Medulla oblongata (tissue), 1 donor: ENCODE measurements around the gene SEC31B.

ENCODE experiments used
- DNase-seq: peaks from one replicate; pipeline ENCODE4 v3.0.0-alpha.2; 2015; ENCODE audit errors: extremely low spot score

The SEC31B gene, protein sequence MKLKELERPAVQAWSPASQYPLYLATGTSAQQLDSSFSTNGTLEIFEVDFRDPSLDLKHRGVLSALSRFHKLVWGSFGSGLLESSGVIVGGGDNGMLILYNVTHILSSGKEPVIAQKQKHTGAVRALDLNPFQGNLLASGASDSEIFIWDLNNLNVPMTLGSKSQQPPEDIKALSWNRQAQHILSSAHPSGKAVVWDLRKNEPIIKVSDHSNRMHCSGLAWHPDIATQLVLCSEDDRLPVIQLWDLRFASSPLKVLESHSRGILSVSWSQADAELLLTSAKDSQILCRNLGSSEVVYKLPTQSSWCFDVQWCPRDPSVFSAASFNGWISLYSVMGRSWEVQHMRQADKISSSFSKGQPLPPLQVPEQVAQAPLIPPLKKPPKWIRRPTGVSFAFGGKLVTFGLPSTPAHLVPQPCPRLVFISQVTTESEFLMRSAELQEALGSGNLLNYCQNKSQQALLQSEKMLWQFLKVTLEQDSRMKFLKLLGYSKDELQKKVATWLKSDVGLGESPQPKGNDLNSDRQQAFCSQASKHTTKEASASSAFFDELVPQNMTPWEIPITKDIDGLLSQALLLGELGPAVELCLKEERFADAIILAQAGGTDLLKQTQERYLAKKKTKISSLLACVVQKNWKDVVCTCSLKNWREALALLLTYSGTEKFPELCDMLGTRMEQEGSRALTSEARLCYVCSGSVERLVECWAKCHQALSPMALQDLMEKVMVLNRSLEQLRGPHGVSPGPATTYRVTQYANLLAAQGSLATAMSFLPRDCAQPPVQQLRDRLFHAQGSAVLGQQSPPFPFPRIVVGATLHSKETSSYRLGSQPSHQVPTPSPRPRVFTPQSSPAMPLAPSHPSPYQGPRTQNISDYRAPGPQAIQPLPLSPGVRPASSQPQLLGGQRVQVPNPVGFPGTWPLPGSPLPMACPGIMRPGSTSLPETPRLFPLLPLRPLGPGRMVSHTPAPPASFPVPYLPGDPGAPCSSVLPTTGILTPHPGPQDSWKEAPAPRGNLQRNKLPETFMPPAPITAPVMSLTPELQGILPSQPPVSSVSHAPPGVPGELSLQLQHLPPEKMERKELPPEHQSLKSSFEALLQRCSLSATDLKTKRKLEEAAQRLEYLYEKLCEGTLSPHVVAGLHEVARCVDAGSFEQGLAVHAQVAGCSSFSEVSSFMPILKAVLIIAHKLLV

DNA sequence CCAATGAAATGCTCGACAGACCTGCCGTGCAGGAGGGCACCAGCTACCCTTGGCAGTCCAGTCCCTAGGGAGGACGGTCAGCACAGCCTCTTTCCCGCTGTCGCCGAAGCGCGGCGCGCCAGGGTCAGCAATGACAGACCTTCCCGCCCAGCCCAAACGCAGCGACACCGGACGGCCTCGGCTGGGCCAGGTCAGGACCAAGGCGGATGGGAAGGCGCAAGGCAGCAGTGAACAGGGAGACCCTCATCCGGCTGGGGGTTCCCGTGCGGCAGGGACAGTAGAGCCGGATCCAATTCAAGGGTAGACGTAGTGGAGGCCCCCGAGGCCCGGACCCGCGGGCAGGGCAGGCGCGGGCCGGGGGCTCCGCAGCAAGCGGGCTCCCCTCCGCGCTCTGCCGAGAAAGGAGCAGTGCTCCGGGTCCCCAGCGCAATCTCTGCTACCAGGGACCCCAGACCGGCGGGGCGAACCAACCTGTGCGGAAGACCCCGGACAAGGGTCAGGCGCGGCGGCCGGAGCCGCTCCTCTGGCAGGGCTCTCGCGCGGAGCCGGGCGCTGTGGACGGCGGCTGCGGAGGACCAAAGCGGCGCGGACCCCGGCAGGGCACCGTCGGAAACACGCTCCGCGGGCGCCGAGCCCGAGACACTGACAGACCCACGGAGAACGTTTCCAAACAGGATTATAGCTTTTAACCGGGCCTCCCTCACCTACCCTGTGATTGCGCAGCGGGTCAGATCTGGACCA is at the start of gene SEC31B:
SEC31B (minus strand) TSS at position 551 of the 741 bp plus-strand sequence. CDS start 2,909 bp downstream, outside the sequence.
- peak; percentile 49 for DNase-seq

DNA sequence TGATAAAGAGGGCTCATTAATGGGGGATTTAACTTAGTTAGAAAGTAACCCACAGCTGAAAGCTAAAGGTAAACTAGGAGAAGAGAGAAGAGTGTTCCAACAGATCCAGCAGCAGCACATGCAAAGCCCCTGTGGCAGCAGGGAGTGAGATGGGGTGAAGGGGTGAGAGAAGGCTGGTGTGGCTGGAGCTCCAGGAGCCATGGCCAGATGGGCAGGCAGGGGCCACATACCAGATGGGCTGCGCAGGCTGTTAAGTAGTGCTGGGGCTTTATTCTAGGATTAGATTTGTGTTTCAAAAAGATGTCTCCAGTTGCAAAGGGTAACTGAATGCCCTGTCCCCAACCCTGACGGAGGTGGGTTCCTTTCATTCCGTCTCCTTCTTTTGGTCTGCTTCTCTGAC is 49.3 kb upstream of the SEC31B start:
- no peak for DNase-seq

DNA sequence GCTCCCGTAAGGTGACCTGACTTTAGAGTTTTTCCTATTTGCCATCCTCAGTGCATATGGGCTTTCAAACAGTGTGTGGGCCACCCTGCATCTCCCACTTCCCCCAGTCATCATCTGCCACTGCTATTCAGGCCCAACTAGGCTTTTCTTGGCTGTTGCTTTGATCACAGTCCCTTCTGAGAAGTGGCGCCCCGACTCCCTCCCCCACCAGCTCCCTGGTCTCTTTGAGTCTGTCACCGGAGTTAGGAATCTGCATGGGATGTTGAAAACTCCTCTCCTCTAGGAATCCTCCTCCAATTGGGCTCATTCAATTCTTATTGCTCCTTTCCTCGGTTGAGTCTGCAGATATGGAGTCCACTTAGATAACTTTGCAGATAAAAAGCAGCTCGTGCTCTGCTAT is 48.2 kb upstream of the SEC31B start:
- no peak for DNase-seq

DNA sequence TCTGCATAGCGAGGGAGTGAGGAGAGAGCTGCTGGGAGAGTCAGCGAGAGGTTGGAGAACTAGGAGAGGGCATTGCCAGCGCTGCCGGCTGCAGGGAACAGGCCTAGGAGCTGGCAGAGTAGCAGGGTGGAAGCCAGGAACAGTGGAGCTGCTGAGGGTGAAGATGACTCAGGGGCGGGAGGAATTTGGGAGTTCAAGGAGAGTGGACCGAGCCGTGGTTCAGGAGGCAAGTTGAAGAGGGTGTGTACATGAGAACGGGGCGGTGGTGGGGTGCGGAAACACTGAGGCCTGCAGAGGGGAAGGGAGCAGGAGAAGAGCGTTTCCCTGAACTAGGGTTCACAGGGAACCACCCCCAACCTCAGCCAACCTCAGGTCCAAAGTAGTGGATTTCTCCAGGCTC is 47.6 kb upstream of the SEC31B start:
- DNase-seq, result no peak

DNA sequence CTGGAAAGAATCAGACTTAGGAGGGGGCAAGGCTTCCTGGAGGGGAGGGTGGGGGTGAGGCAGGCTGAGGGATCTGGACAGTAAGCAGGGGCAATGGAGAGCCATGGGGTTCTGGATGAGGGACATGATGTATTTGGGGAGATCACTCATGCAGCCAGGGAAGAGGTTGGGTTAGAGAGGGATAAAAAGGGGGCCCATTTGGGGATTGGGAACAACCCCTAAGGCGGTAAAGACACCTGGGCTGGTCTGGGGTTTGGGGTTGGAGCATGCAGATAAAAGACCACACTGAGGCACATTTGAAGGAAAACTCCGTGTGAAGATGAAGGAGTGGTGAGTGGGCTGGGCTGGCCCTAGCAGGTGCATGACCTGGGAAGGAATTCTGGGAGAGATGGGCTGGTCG is 46.9 kb upstream of the SEC31B start:
- no peak for DNase-seq

DNA sequence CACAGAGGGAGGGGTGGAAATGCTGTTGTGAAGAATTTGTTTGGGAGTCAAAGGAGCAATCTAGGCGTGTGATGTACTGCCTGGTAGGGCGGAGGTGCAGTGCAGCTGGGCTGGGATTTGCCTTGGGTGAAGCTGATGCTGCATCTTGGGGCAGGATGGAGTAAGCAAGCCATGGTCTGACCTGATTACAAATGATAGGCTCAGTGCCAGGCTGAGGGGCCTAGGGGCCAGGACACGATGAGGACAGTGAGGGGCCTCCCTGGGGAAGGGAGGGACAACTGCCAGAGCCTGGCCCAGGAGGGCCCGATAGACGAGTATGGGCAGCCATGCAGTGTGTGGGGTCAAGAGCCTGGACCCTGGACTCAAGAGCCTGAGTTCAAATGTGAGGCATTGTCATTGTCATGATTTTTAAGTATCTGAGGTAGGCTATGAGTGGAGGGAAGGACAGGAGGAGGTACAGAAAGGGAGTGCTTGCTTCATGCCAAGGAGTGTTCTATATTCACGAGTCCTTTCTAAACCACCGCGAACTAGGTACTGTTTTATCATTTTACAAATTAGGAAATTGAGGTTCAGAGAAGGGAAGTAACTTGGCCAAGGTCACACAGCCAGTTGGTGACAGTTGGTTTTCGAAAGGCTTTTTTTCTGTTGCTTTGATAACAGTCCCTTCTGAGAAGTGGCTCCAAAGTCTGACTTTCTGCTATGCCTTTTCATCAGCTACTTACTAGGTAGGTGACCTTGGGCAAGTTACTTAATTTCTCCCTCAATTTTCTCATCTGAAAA is 45.7 kb upstream of the SEC31B start:
- DNase-seq, result no peak

DNA sequence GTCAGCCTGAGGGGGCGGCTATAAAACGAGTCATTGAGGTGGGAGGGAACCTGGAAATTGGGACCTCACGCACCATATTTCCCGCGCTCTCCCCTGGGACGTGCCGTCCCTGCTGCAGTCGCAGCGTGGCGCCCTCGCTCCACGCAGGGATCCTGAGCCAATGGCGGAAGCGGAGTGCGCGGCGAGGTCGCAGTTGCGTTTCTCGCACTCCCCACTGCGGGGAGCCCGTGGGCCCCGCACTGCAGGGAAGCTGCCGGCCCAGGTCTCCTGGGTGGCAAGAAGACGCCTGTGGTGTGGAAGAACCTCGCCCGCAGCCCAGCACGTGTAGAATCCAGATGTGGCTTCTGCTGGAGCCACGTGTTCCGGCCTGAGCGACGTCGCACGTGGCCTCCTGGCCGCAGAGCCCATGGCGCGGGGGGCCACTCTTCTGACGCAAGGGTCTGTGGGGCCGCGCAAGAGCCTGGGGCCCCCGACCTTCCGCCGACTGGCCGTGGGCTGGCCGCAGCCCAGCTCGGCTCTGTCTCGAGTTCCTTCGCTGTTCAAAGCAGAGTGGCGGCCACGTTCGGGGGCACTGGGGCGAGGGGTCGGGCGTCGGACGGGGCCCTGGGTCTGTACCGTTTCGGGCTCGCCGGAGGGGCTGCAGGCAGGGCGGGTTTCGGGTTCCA is 42.5 kb upstream of the SEC31B start:
- peak; percentile 75 for DNase-seq

DNA sequence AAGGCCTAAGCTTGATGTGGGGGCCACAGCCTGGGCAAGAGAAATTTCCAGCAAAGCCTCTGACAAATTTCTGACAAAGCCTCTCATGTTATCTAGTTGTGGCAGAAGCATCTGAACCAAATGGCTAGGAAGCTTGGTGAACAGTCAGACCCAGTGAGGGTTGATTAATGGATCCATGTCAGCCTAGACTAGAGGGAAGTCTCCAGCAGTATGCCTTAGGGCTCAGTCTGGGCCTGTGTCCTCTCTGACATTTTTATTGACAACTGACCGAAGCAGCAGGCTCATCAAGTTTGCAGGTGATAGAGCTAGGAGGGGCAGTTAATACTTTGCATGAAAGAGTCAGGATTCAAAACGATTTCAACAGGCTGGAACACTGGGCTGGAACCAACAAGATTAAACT is 41.3 kb upstream of the SEC31B start:
- DNase-seq, result no peak

DNA sequence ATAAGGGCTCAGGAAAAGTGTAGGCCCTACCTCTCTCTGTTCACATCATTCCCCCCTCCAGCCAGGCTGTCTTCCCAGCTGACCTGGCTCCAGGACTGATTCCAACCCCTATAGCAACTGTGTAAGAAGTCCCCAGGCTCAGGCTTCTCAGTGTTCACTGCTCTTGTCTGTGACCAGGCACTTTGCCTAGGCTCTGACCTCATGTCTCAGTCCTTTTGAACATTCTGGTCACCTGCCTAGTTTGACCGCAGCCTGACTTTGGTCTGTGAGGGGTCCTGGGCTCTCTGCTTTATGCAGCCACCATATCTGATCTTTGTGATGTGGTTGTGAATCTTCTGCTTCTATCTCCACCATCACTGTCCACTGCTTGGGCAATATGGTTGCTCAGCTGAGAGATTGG is 40.6 kb upstream of the SEC31B start:
- DNase-seq, result no peak

DNA sequence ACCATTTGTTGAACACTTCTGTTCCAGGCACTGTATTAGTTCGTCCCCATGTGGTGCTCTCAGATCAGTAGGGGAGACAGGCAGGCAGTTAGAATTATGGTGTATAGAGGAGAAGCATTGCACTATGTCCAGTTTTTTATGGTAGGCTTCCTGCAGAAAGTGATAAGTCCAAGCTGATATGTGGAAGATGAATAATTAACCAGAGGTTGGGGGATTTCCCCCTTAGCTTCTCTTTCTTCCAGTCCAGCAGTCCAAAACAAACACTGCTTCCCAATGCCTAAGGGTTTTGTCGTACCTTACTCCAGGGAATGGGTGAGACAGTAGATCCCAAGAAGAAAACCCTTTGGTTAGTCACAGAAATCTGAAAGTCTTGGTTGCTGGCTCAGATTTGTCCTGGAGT is 35.2 kb upstream of the SEC31B start:
- DNase-seq, result no peak

DNA sequence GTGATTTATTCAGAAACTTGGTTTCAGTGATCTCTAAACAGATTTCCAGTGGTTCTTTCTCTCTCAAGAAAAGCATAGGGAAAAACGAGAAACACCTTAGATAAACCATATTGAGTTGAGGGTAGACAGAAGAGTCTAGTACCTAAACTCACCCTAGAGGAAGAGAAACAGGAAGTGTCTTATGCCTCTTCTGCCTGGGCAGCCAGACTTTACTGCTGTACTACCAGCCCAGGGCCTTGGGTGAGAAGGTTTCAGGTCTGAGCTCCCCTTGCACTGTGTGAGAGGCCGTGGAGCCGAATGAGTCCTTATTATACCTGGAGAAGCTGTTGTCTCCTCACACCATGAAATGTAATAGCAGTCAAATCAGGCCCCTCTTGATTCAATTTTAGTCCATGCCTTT is 34.3 kb upstream of the SEC31B start:
- DNase-seq, result no peak

DNA sequence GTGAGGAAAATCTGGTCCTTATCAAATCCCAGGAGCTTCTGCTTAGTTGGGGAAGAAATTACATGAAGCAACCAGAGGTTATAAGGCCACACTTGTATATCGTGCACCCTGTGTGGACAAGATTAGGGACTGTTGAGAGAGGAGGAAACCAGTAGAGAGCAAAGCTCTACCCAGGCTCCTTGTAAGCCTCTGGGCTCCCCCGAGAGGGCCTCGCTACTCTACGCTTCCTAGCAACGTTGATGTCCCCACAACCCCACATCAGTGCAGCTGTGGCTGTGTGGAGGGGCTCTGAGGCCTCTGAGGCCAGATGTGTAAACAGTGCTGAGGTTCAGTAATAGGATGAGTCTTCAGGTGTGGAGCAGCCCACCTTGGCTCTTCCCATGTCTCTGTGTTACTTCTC is 32.1 kb upstream of the SEC31B start:
- no peak for DNase-seq

DNA sequence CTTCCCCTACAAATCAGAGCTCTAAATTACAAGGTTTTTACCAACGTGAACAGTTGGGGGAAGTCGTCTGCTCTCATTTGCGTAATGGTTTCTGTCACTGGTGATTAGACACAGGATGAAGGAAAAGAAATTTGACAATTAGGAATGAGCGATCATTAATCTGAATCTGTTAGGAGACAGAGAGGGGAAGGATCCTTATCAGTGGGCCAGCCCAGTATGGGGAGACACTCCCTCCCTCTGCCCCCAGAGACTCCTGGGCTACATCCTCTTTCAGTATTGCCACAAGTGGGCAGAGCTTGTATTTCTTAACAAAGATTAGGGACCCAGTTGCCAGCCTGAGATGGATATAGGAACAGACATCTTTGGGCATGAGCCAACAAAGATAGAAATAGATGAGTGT is 31.5 kb upstream of the SEC31B start:
- DNase-seq, result no peak

DNA sequence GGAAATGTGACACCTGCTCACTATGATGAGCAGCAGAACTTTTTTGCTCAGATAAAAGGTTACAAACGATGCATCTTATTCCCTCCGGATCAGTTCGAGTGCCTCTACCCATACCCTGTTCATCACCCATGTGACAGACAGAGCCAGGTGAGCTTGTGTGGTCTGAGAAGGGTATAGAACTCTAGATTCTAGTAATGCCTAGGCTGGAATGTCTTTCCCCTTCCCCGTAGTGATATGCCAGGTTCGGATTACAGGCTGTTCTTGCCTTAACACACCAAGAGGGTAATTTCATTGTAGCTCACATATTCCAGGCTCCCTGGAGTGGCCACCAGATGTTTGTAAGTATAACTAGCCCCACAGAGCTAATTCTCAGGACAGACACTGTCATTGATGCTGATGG is 25.3 kb upstream of the SEC31B start:
- DNase-seq, result no peak

DNA sequence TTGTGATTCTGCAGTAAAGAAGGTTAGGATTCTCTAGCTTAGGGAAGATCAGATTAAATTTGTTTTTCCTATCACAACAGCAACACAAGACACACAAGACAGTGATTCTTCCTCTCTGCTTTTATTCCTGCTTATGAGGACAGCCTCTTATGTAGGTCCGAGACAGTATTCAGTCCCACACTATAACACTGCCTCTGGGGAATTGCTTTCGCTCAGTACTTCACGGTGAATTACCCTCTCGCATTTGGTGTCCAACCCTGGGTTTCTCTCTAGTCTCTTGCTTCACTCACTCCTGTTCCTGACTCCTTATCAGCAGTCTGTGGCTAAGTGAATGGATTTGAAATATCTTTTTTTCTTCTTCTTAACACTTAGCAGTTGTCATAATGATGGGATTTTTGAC is 17.8 kb upstream of the SEC31B start:
- DNase-seq, result no peak

DNA sequence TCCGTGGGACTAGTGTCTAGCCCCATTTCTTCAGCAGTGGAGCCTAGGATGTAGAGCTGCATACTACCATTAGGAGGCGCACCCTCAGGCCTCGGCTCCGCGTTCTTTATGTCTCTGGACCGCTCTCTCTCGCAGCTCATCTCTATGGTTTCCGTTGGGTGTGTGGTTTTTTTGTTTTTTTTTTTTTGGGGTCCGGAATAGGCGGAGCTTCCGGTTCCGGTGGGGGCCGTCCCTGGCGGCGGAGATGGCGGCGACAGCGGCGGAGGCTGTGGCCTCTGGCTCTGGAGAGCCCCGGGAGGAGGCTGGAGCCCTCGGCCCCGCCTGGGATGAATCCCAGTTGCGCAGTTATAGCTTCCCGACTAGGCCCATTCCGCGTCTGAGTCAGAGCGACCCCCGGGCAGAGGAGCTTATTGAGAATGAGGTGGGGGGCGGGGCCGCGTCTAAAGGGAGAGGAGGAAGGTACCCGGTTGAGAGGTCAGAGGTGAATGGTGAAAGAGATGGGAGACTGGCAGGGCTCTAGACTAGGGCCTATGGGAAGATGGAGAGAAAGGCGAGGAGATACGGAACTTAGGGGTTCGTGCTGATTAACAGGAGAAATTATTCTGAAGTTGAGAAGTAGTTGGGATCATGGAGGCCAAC is 16.2 kb upstream of the SEC31B start, which contains the start of gene HIF1AN:
HIF1AN (plus strand) TSS at position 229 of the 639 bp plus-strand sequence; CDS start at position 245, 16 bp downstream.
- DNase-seq, result peak; percentile 97

DNA sequence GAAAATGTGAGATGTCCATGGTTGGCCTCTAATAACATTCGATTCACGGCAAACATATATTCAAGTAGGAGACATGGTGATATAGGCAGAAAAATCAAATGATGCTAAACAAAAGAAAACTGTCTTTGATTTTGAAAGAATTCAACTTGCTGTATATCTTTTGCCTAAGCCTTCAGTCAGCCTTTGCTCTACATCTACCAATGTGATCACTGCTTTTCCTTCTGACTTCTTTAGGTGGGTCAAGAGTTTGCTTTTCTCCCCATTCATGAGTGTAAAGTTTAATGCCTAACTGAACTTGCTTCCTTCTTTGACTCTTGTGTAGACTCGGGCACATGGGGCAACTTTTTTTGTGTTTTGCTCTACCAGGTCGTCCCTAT is 15.7 kb upstream of the SEC31B start:
- no peak for DNase-seq

DNA sequence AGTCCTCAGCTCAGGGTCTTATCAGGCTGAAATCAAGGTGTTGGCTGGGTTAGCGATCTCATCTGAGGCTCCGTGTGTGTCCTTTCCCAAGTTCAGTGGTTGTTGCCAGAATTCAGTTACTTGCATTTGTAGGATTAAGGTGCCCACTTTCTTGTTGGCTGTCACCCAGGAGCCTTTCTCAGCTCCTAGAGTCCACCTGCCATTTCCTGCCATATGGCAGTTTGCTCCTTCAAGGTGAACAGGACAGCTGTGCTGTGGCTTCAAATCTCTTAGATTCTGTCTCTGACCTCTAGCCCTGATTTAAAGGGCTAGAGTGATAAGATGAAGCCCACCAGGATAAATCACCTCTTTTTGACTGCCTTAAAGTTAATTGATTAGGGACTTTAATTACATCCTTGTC is 15.1 kb upstream of the SEC31B start:
- no peak for DNase-seq

DNA sequence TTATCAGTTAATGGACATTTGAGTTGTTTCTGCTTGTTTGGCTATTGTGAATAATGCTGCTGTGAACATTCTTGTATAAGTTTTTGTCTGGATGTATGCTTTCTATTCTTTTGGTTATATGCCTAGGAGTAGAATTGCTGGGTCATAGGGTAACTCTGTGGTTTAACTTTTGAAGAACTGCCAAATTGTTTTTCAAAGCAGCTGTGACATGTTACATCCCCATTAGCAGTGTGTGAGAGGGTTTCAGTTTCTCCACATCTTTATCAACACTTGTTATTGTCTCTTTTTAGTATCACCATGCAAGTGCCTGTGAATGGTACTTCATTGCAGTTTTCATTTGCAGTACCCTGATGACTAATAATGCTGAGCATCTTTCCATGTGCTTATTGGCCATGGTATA is 12.1 kb upstream of the SEC31B start:
- no peak for DNase-seq
